Esophagus squamous epithelium (tissue), 5 donors: ENCODE measurements around the gene EDAR. TPM values are rescaled to one million over a fixed set of nuclear protein-coding genes. Genes with fewer than 3 reads are reported as not detected.
A peak's percentile ranks its signal among the peaks of the same experiment; 100 is the strongest.

ENCODE experiments used
- DNase-seq: peaks from one replicate; lab custom pipeline; 2025; lab: John Stamatoyannopoulos, UW
- H3K27ac ChIP-seq, 4 donors: fragments of 200-600 bp; sonication (generic); one replicate each; pipeline ENCODE4 v1.5.1; 2016 to 2019; ENCODE audit warnings: mild to moderate bottlenecking in 1 of 4
- H3K27me3 ChIP-seq, 4 donors: fragments of 200-600 bp; sonication (generic); 1 replicate in 3 of 4; 2 replicates in 1 of 4; pipeline versions ENCODE4 v1.5.1 to v1.6.0; 2017 to 2021; ENCODE audit warnings: antibody characterized with exemption in 1 of 4
- H3K36me3 ChIP-seq, 3 donors: fragments of 200-600 bp; sonication (generic); one replicate each; pipeline ENCODE4 v1.5.1; 2016 to 2019
- H3K4me1 ChIP-seq, 3 donors: fragments of 200-600 bp; sonication (generic); one replicate each; pipeline ENCODE4 v1.5.1; 2017 to 2019
- H3K4me3 ChIP-seq, 4 donors: fragments of 200-600 bp; sonication (generic); 1 replicate in 3 of 4; 2 replicates in 1 of 4; pipeline ENCODE4 v1.5.1; 2016 to 2019; ENCODE audit warnings: mild to moderate bottlenecking in 2 of 4, moderate library complexity in 1 of 4
- H3K9me3 ChIP-seq, 3 donors: fragments of 200-600 bp; sonication (generic); one replicate each; pipeline ENCODE4 v1.5.1; 2016 to 2019
- CTCF ChIP-seq, 6 experiments: fragments of 450-650 bp in 4 of 6; fragments of 200-600 bp in 2 of 6; sonication (generic) in 2 of 6; IDR thresholded peaks; one replicate each; pipeline ENCODE4 v1.5.1; 2016 to 2019; ENCODE audit warnings: antibody characterized with exemption in 6 of 6, mild to moderate bottlenecking in 4 of 6, moderate library complexity in 4 of 6
- POLR2A ChIP-seq, 4 donors: fragments of 450-650 bp; IDR thresholded peaks; one replicate each; pipeline ENCODE4 v1.6.1; 2017; ENCODE audit warnings: antibody characterized with exemption in 4 of 4, mild to moderate bottlenecking in 4 of 4, moderate library complexity in 3 of 4
- WGBS, 2 donors: methylation state at CpG; one replicate each; pipeline ENCODE4 v1.1.5; 2018; 5-methylcytosine and 5-hydroxymethylcytosine counted together
- intact Hi-C: fragments of 100-400 bp; cut with DNase I; formaldehyde crosslinking; loops from one replicate; pipeline ENCODE4 v1.15.0; 2022
- total RNA-seq, 4 donors: library from RNA; depleted of rRNA; stranded (reverse); fragments of >200 nt; gene quantifications; one replicate each; pipeline ENCODE4 v1.1.0, GENCODE V29; 2016
- donor health status: DM: yes; HTN: yes; CAD: no.

EDAR gene
- total RNA-seq, 4 donors from 2014 or later = 3.9 to 5.3 (median 4.4) TPM

- DNase-seq = no peak
- Histone ChIP-seq H3K4me3 (no peak overlapping the region), H3K27ac (peak overlapping the region in 2 of 4 donors; percentile 73 to 90), H3K27me3 (no peaks in the 10 kb centered on the region), H3K9me3 (no peaks in the 10 kb centered on the region), H3K36me3 (no peaks in the 10 kb centered on the region), H3K4me1 (peaks cover 0 to 59% (median 12%) of the 10 kb centered on the region in 3 donors)
- TF ChIP-seq POLR2A (IDR thresholded peaks at IDR 0.05) (no peak), CTCF (IDR thresholded peaks at IDR 0.05) (no peak)
- WGBS, 2 donors = 75 to 79% methylated on average over 7 of the region's 7 CpGs
- intact Hi-C loops = no loop called here
Observed at GRCh38 chr2:108967757-108968156, 21.3 kb downstream of the EDAR start.

- 44 to 59% methylated on average over 3 of the region's 3 CpGs for WGBS, 2 donors
- Histone ChIP-seq H3K4me3 (no peak overlapping the region), H3K27ac (no peak overlapping the region), H3K36me3 (no peaks in the 10 kb centered on the region), H3K9me3 (no peaks in the 10 kb centered on the region), H3K27me3 (no peaks in the 10 kb centered on the region), H3K4me1 (peaks cover 0 to 47% (median 7%) of the 10 kb centered on the region in 3 donors)
- no peak for DNase-seq
- intact Hi-C loops = no loop called here
- no peak for TF ChIP-seq POLR2A (IDR thresholded peaks at IDR 0.05)
- no peak for TF ChIP-seq CTCF (IDR thresholded peaks at IDR 0.05)
Observed at GRCh38 chr2:108965540-108966289, 23.3 kb downstream of the EDAR start.

GRCh38 chr2:108963057-108963456 lies 26.0 kb downstream of the EDAR start:
- H3K36me3 ChIP-seq = no peaks in the 10 kb centered on the region
- H3K4me3 ChIP-seq = no peak overlapping the region
- TF ChIP-seq CTCF (IDR thresholded peaks at IDR 0.05) = no peak
- TF ChIP-seq POLR2A (IDR thresholded peaks at IDR 0.05) = no peak
- intact Hi-C loops = no loop called here
- peaks cover 4 to 48% (median 17%) of the 10 kb centered on the region in 3 donors for H3K4me1 ChIP-seq
- H3K27ac ChIP-seq = no peak overlapping the region
- no peaks in the 10 kb centered on the region for H3K9me3 ChIP-seq
- 89 to 93% methylated on average over 8 of the region's 8 CpGs for WGBS, 2 donors
- DNase-seq = no peak
- H3K27me3 ChIP-seq = no peaks in the 10 kb centered on the region

- no peak overlapping the region for H3K27ac ChIP-seq
- H3K9me3 ChIP-seq = no peaks in the 10 kb centered on the region
- H3K27me3 ChIP-seq = no peaks in the 10 kb centered on the region
- H3K4me3 ChIP-seq = no peak overlapping the region
- H3K4me1 ChIP-seq = peaks cover 13 to 57% (median 26%) of the 10 kb centered on the region in 3 donors
- H3K36me3 ChIP-seq = no peaks in the 10 kb centered on the region
- no peak for DNase-seq
- TF ChIP-seq CTCF (IDR thresholded peaks at IDR 0.05) (no peak), POLR2A (IDR thresholded peaks at IDR 0.05) (no peak)
- WGBS, 2 donors = 86 to 88% methylated on average over 3 to 4 of the region's 4 CpGs
- intact Hi-C loops = no loop called here
Observed at GRCh38 chr2:108961796-108962195, 27.2 kb downstream of the EDAR start.

- DNase-seq = no peak
- Histone ChIP-seq H3K27ac (peak overlapping the region in 3 of 4 donors; percentile 86 to 90 (median 87)), H3K4me3 (no peak overlapping the region), H3K9me3 (no peaks in the 10 kb centered on the region), H3K4me1 (peaks cover 15 to 53% (median 27%) of the 10 kb centered on the region in 3 donors), H3K27me3 (no peaks in the 10 kb centered on the region), H3K36me3 (no peaks in the 10 kb centered on the region)
- WGBS, 2 donors = 38 to 72% methylated on average over 3 to 5 of the region's 5 CpGs
- intact Hi-C loops = no loop called here
- TF ChIP-seq POLR2A (IDR thresholded peaks at IDR 0.05) (no peak), CTCF (IDR thresholded peaks at IDR 0.05) (peak in 4 of 6 experiments; percentile 19 to 49 (median 36))
Observed at GRCh38 chr2:108960006-108960405, 29.0 kb downstream of the EDAR start.
